ENCODE results near the gene TAL1. TPM values are rescaled to one million over a fixed set of nuclear protein-coding genes. Genes with fewer than 3 reads are reported as not detected.

TAL1 gene
- total and polyA plus RNA-seq, 7 donors = 0.73 to 2.1 (median 1.5) TPM

DNA sequence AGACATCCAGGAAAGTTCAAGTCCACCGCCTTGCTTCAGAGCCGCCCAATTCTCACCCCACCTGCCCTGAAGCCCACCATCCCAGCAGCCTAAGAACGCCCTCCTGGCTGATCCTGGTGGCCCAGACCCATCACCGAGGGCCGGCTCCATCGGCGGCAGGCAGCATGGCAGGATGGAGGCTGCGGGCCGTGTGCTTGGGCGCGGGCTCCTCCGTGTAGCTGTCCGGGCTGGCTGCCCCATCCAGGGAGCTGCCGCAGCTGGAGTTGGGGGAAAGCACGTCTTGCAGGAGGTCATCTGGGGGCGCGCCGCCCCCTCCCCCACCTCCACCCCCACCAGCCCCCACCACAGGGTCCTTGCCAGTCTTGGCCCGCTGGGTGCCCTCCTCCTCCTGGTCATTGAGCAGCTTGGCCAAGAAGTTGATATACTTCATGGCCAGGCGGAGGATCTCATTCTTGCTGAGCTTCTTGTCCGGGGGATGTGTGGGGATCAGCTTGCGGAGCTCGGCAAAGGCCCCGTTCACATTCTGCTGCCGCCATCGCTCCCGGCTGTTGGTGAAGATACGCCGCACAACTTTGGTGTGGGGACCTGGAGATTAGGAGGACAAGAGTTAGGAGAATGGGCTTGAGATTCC, 12.3 kb downstream of the TAL1 start:
- no peak for ATAC-seq

DNA sequence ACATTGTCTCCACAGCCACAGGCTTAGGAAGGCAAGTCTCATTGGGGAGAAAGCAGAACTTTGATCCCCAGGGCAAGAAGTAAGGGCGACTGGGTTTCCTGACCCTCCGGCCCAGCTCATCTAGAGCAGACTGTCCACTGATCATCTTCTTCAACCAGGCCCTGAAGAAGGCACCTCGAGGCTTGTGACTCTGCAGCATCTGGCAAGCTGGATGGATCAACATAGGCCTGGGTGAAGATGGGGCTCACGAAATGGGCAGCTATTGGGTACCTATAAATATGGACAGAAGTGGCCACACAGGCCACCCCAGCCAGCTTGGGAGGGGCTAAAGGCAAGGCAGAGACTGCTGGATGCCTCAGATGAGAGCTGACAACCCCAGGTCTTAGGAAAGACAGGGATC, 13.0 kb downstream of the TAL1 start:
- ATAC-seq = no peak
- no peak for DNase-seq
- 80 to 84% (median 82%) methylated on average over 4 of the region's 4 CpGs for WGBS, 3 donors
- TF ChIP-seq, protein P1, sequence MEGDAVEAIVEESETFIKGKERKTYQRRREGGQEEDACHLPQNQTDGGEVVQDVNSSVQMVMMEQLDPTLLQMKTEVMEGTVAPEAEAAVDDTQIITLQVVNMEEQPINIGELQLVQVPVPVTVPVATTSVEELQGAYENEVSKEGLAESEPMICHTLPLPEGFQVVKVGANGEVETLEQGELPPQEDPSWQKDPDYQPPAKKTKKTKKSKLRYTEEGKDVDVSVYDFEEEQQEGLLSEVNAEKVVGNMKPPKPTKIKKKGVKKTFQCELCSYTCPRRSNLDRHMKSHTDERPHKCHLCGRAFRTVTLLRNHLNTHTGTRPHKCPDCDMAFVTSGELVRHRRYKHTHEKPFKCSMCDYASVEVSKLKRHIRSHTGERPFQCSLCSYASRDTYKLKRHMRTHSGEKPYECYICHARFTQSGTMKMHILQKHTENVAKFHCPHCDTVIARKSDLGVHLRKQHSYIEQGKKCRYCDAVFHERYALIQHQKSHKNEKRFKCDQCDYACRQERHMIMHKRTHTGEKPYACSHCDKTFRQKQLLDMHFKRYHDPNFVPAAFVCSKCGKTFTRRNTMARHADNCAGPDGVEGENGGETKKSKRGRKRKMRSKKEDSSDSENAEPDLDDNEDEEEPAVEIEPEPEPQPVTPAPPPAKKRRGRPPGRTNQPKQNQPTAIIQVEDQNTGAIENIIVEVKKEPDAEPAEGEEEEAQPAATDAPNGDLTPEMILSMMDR (IDR thresholded peaks at IDR 0.05) = no peak
- H3K4me1 ChIP-seq = no peaks in the 10 kb centered on the region
- intact Hi-C loops (cut with DNase I) = loop anchor here in 1 of 2 donors (2.0 kb wide), 1 partner anchor 18 kb away; no protein-coding TSS in a partner anchor
- H3K27ac ChIP-seq = no peak overlapping the region
- peaks cover 0 to 35% (median 6%) of the 10 kb centered on the region in 3 donors for H3K27me3 ChIP-seq (ENCODE audit: insufficient read depth in 3 of 3, low read length in 2 of 3)
- no peak overlapping the region for H3K4me3 ChIP-seq
- no peaks in the 10 kb centered on the region for H3K9me3 ChIP-seq
- no peaks in the 10 kb centered on the region for H3K36me3 ChIP-seq (ENCODE audit: insufficient read depth in 1 of 2, low read depth in 1 of 2)

More for the DNA sequence above, 12.3 kb downstream of the TAL1 start:
- WGBS, 3 donors = 82 to 90% (median 87%) methylated on average over 24 to 29 of the region's 29 CpGs
- Histone ChIP-seq H3K27me3 (ENCODE audit: insufficient read depth in 3 of 3, low read length in 2 of 3) (peaks cover 0 to 42% (median 8%) of the 10 kb centered on the region in 3 donors), H3K4me1 (peaks cover under 1% of the 10 kb centered on the region), H3K27ac (no peak overlapping the region), H3K4me3 (no peak overlapping the region), H3K9me3 (no peaks in the 10 kb centered on the region), H3K36me3 (ENCODE audit: insufficient read depth in 1 of 2, low read depth in 1 of 2) (no peaks in the 10 kb centered on the region)
- TF ChIP-seq, protein P1 (IDR thresholded peaks at IDR 0.05) = no peak
- intact Hi-C loops (cut with DNase I) = loop anchor here in 1 of 2 donors (2.0 kb wide), 1 partner anchor 17 kb away; no protein-coding TSS in a partner anchor
- no peak for DNase-seq

DNA sequence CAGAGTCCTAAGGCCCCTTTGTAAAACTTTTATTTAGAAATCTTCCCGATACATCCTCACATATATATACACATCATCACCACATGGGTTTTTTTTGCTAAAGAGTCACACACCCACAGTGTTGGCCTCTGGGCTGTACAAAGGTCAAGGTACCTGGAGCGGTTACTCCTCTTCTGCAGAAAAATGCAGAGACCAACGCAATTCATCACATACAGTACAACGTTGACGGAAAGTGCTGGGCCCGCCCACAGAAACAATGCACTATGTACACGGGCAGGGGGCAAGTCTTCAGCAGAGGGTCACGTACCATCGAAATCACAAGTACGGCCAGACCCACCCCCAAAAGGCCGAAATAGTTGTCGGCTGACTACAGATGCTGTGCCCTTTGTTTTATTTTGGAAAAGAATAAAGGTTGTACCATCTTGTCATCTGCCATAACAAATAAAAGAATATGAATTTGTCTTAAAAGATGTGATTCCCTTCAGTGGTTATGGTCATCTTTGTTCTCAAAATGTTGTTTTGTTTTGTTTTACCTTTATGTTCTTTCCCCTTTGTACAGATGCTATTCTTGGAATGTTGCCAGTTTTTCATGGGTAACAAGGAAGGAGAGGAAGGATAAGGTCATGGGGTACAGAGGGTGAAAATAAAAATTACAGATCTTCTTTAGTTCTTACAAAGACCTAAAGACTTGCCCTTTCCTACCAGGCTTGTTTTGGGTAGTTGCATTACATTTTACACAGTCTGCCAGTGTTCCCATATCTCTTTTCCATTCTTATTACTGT, 15.6 kb downstream of the TAL1 start:
- Histone ChIP-seq H3K9me3 (no peaks in the 10 kb centered on the region), H3K36me3 (ENCODE audit: insufficient read depth in 1 of 2, low read depth in 1 of 2) (no peaks in the 10 kb centered on the region), H3K27ac (no peak overlapping the region), H3K4me3 (no peak overlapping the region), H3K4me1 (no peaks in the 10 kb centered on the region), H3K27me3 (ENCODE audit: insufficient read depth in 3 of 3, low read length in 2 of 3) (peaks cover 0 to 9% (median 0%) of the 10 kb centered on the region in 3 donors)
- ATAC-seq (no peak), DNase-seq (no peak)
- WGBS, 3 donors = 80 to 86% (median 86%) methylated on average over 12 of the region's 12 CpGs
- intact Hi-C loops (cut with DNase I) = no loop called here
- TF ChIP-seq, protein P1 (IDR thresholded peaks at IDR 0.05) = no peak

DNA sequence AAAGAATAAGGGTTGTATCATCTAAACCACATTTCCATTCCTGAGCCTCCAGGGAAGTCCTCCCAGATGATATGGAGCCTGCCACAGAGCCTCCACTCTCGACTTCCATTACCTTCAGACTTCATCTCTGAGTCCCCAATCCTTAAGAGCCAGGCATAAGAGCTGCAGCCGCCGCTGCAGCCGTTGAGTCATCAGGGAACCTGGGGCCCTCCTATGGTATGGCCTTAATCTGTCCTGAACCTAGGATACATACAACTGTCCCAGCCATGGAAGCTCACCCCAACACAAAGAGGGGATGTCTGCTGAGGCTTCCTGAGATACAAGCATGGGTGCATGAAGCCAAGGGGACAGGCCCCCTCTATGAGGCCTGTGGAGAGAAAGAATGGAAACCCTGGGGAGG, 16.3 kb downstream of the TAL1 start:
- Histone ChIP-seq H3K27ac (no peak overlapping the region), H3K4me1 (no peaks in the 10 kb centered on the region), H3K4me3 (no peak overlapping the region), H3K27me3 (ENCODE audit: insufficient read depth in 3 of 3, low read length in 2 of 3) (peaks cover 0 to 2% (median 0%) of the 10 kb centered on the region in 3 donors), H3K36me3 (ENCODE audit: insufficient read depth in 1 of 2, low read depth in 1 of 2) (no peaks in the 10 kb centered on the region), H3K9me3 (no peaks in the 10 kb centered on the region)
- intact Hi-C loops (cut with DNase I) = no loop called here
- TF ChIP-seq, protein P1 (IDR thresholded peaks at IDR 0.05) = no peak
- DNase-seq = no peak
- 85 to 89% (median 87%) methylated on average over 4 of the region's 4 CpGs for WGBS, 3 donors
- no peak for ATAC-seq

Data from psoas muscle (tissue), 8 donors.